GM23248 (cell line): ENCODE data around the gene SSPN. TPM values are rescaled to one million over a fixed set of nuclear protein-coding genes. Genes with fewer than 3 reads are reported as not detected.

Source experiments
- DNase-seq: peaks from one replicate; pipeline ENCODE4 v3.0.0-alpha.2; 2015
- H2AFZ ChIP-seq: fragments of 200-600 bp; sonication (generic); 2 replicates; pipeline ENCODE4 v1.6.1; 2016; ENCODE audit warnings: antibody characterized with exemption
- H3F3A ChIP-seq: fragments of 200-600 bp; sonication (generic); 2 replicates; pipeline ENCODE4 v1.6.1; 2016; ENCODE audit warnings: mild to moderate bottlenecking, antibody characterized with exemption, mixed run types; ENCODE audit not compliant: insufficient read depth
- H3K27ac ChIP-seq: fragments of 200-600 bp; sonication (generic); 2 replicates; pipeline ENCODE4 v1.5.1; 2016; ENCODE audit warnings: mild to moderate bottlenecking
- H3K27me3 ChIP-seq: fragments of 200-600 bp; sonication (generic); replicated peaks from 2 replicates; pipeline ENCODE4 v1.6.1; 2016; ENCODE audit warnings: mild to moderate bottlenecking; ENCODE audit not compliant: insufficient read depth
- H3K36me3 ChIP-seq: fragments of 200-600 bp; sonication (generic); 2 replicates; pipeline ENCODE4 v1.6.1; 2016; ENCODE audit warnings: low read depth, mild to moderate bottlenecking
- H3K4me1 ChIP-seq: fragments of 200-600 bp; sonication (generic); 2 replicates; pipeline ENCODE4 v1.6.1; 2016; ENCODE audit warnings: mild to moderate bottlenecking; ENCODE audit not compliant: insufficient read depth
- H3K4me2 ChIP-seq: fragments of 200-600 bp; sonication (generic); one replicate; pipeline ENCODE4 v1.6.1; 2016; ENCODE audit warnings: mild to moderate bottlenecking; ENCODE audit not compliant: unreplicated experiment
- H3K4me3 ChIP-seq: fragments of 200-600 bp; sonication (generic); 2 replicates; pipeline ENCODE4 v1.5.1; 2016; ENCODE audit warnings: mild to moderate bottlenecking
- H3K79me2 ChIP-seq: fragments of 200-600 bp; sonication (generic); 2 replicates; pipeline ENCODE4 v1.6.1; 2016; ENCODE audit warnings: mild to moderate bottlenecking; ENCODE audit not compliant: insufficient read depth
- H3K9ac ChIP-seq: fragments of 200-600 bp; sonication (generic); 2 replicates; pipeline ENCODE4 v1.6.1; 2016; ENCODE audit warnings: mild to moderate bottlenecking
- H3K9me2 ChIP-seq: fragments of 200-600 bp; sonication (generic); 2 replicates; pipeline ENCODE4 v1.6.1; 2016; ENCODE audit warnings: mixed run types, mild to moderate bottlenecking, moderate library complexity; ENCODE audit not compliant: insufficient read depth
- H3K9me3 ChIP-seq: fragments of 200-600 bp; sonication (generic); one replicate; pipeline ENCODE4 v1.6.1; 2017; ENCODE audit warnings: low read depth
- H4K20me1 ChIP-seq: fragments of 200-600 bp; sonication (generic); 2 replicates; pipeline ENCODE4 v1.6.0; 2016; ENCODE audit not compliant: insufficient read depth
- EZH2 ChIP-seq: fragments of 200-600 bp; sonication (generic); IDR thresholded peaks from 2 replicates; pipeline ENCODE4 v1.6.1; 2018; ENCODE audit warnings: antibody characterized with exemption, mild to moderate bottlenecking; ENCODE audit not compliant: insufficient read depth, poor library complexity, severe bottlenecking
- EZH2phosphoT487 ChIP-seq: fragments of 200-600 bp; sonication (generic); IDR thresholded peaks from 2 replicates; pipeline ENCODE4 v1.6.1; 2018; ENCODE audit warnings: antibody characterized with exemption, moderate library complexity, mild to moderate bottlenecking, low read depth; ENCODE audit not compliant: insufficient read depth
- WGBS, 2 experiments: methylation state at CpG; one replicate each; pipeline ENCODE4 v1.1.6; 2015 to 2017; ENCODE audit warnings: low lambda C conversion rate in 2 of 2, low coverage in 1 of 2; ENCODE audit errors: missing lambda C conversion rate in 2 of 2; 5-methylcytosine and 5-hydroxymethylcytosine counted together
- in situ Hi-C: fragments of 300-500 bp; cut with MboI; formaldehyde crosslinking; loops from 2 replicates; pipeline ENCODE4 v1.15.0; 2020
- polyA plus RNA-seq: library from polyadenylated mRNA; unstranded; fragments of >200 nt; fragmentation: Nextera tagmentation; extraction: Ambion mirVana; gene quantifications from 2 replicates; pipeline ENCODE4 v1.2.1, GENCODE V29; 2016
- total RNA-seq: library from RNA; depleted of rRNA; stranded (reverse); fragments of >200 nt; shearing (Covaris generic); gene quantifications from 2 replicates; pipeline ENCODE4 v1.2.3, GENCODE V29; 2014

SSPN gene
- total and polyA plus RNA-seq, 2 experiments from 2014 or later: 12.5 to 22.0 TPM

DNA sequence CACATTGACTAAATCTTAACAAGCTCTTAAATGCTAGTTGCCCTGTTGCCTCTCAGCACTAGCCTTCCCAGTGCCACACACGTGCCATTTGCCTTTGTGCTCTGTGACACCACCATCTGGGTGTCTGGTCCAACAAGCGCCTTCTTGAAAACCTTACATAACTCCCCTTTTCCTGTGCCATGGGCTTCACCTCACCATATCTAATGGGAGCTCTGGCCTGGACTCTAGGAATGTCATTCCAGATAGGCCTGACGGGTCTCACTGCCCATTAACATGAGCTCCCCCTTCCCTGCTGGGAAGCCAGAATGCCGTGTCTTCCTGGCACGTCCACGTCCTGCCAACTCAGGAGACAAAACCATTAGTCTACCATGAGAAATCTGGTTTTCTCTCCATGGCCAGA is 24.4 kb downstream of the SSPN start:
- WGBS, 2 experiments: 87% methylated on average over 6 of the region's 6 CpGs
- H3K4me3 ChIP-seq: no peak overlapping the region
- in situ Hi-C loops: no loop called here

DNA sequence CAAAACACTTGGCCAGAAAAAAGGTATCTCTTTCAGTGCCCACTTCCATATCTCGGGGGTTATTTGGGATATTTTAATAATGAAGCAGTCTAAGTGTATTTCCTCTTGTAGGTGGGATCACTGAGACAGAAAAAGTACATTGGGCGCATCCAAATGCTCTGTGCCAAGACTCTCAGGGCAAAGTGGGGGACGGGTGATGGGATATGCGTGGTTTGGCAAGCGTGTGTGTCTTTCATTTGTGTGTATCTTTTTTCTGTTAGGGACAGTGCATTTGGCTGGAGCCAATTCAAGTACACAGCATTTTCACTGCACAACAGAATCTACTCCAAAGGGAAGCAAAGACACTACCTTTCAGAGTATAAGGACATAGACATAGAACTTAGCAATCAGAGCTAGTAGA is 29.3 kb downstream of the SSPN start:
- Histone ChIP-seq H3K9me2 (no peaks in the 10 kb centered on the region), H3F3A (no peaks in the 10 kb centered on the region), H3K79me2 (no peaks in the 10 kb centered on the region), H3K4me1 (no peaks in the 10 kb centered on the region), H3K9me3 (no peaks in the 10 kb centered on the region), H3K27ac (no peak overlapping the region), H3K4me3 (no peak overlapping the region), H2AFZ (no peak overlapping the region), H4K20me1 (no peaks in the 10 kb centered on the region), H3K4me2 (no peak overlapping the region), H3K9ac (no peak overlapping the region), H3K36me3 (no peaks in the 10 kb centered on the region), H3K27me3 (no peaks in the 10 kb centered on the region)
- TF ChIP-seq EZH2phosphoT487 (no peak), EZH2 (no peak)
- in situ Hi-C loops: no loop called here
- no peak for DNase-seq
- 92 to 96% methylated on average over 5 of the region's 5 CpGs for WGBS, 2 experiments

More for the DNA sequence above, 24.4 kb downstream of the SSPN start:
- H3K9me2 ChIP-seq: no peaks in the 10 kb centered on the region
- no peaks in the 10 kb centered on the region for H3K4me1 ChIP-seq
- H3K27me3 ChIP-seq: no peaks in the 10 kb centered on the region
- TF ChIP-seq EZH2: no peak
- no peak for TF ChIP-seq EZH2phosphoT487
- DNase-seq: no peak
- H3K9me3 ChIP-seq: no peaks in the 10 kb centered on the region
- no peak overlapping the region for H3K9ac ChIP-seq
- no peaks in the 10 kb centered on the region for H3K36me3 ChIP-seq
- H4K20me1 ChIP-seq: no peaks in the 10 kb centered on the region
- H3K4me2 ChIP-seq: no peak overlapping the region
- H3K27ac ChIP-seq: no peak overlapping the region
- no peaks in the 10 kb centered on the region for H3K79me2 ChIP-seq
- H2AFZ ChIP-seq: no peak overlapping the region
- no peaks in the 10 kb centered on the region for H3F3A ChIP-seq

DNA sequence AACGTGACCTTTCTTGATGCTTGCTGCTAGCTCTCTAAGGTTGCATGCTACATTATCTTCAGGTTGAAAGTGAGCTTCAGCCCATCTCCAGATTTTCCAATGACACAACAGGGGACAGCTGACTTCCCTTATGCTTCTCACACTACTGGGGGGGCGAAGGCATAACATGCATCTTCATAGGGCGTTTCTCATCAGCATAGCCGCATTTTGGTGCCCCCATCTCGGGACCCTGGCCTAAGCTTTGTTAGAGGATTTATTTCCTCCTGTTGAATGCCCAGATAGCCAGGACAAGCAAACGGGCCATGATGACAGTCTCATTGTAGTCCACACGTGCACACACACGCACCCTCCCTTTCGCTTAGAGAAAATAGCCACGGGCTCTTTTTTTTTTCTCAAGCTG is 30.7 kb downstream of the SSPN start:
- Histone ChIP-seq H3K36me3 (no peaks in the 10 kb centered on the region), H3F3A (no peaks in the 10 kb centered on the region), H3K4me2 (peak overlapping the region; percentile 70), H2AFZ (no peak overlapping the region), H3K9me3 (no peaks in the 10 kb centered on the region), H3K9me2 (no peaks in the 10 kb centered on the region), H3K4me1 (no peaks in the 10 kb centered on the region), H3K79me2 (no peaks in the 10 kb centered on the region), H3K9ac (no peak overlapping the region), H4K20me1 (no peaks in the 10 kb centered on the region), H3K27ac (no peak overlapping the region), H3K4me3 (peak overlapping the region; percentile 67; the same call in 1 of the 2 replicates), H3K27me3 (no peaks in the 10 kb centered on the region)
- TF ChIP-seq EZH2 (no peak), EZH2phosphoT487 (no peak)
- in situ Hi-C loops: no loop called here
- WGBS, 2 experiments: 81 to 82% methylated on average over 10 of the region's 10 CpGs
- DNase-seq: no peak

DNA sequence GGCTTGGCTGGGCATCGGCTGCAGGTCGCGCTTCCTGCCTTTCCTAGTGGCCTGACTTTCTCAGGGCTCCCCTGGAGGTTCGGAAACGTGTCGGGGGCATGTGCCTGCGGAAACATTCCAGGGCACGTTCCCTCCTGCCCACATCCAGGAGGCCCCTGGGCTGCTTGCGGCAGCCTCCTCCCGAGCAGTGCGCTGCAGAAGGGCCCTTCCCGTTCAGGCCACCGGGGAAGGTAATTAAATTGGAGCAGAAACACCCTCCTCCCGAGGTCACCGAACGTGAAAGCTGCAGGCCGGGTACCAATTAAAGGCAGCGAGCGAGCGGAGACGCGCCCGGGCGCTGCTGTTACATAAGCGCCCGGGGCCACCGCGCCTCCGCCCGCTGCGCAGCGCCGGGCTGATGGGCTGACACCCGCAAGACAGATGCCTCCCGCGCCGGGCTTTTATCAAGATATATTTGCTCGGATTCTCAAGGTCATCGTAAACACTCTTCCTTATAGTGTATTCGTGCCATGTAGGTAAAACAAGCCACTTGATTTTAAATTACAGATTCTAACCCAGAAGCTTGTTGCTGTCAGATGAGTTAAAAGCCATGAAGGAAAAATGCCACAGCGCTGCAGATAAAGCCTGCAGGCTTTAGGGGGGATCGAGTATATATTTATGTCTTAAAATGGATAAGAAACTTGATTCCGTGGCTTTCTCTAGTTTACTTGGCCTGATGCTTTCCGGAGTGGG is 31.4 kb downstream of the SSPN start:
- Histone ChIP-seq H3K9me2 (no peaks in the 10 kb centered on the region), H3K27ac (no peak overlapping the region), H3K4me3 (peak overlapping the region; percentile 67), H3K9me3 (no peaks in the 10 kb centered on the region), H3K4me2 (peak overlapping the region; percentile 70), H3K27me3 (no peaks in the 10 kb centered on the region), H3K36me3 (no peaks in the 10 kb centered on the region), H3F3A (no peaks in the 10 kb centered on the region), H3K4me1 (no peaks in the 10 kb centered on the region), H3K79me2 (no peaks in the 10 kb centered on the region), H2AFZ (peak overlapping the region; percentile 78), H4K20me1 (no peaks in the 10 kb centered on the region), H3K9ac (peak overlapping the region; percentile 33; the same call in 1 of the 2 replicates)
- TF ChIP-seq EZH2phosphoT487: no peak
- no peak for TF ChIP-seq EZH2
- WGBS, 2 experiments: 11 to 13% methylated on average over 43 to 44 of the region's 44 CpGs
- peak; percentile 56 for DNase-seq
- in situ Hi-C loops: no loop called here

DNA sequence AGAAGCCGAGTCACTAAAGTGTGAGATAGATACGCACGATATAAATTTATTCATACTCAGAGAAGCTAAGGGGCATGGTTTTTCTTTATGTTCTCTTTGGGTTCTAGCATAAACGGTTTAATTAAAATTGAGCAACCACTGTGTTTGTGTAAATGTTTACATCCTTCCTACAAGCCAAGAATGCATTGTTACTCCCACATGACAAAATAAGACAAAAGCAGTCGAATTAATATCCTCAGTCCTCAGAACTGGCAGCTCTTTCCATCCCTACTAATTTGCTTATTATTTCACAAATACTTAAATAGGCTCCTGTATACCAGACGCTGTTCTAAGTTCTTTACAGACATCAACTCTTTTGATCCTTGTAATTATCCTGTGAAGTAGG is 32.0 kb downstream of the SSPN start:
- peak overlapping the region; percentile 67 for H3K4me3 ChIP-seq
- no peak overlapping the region for H3K9ac ChIP-seq
- H4K20me1 ChIP-seq: no peaks in the 10 kb centered on the region
- DNase-seq: no peak
- H3K9me3 ChIP-seq: no peaks in the 10 kb centered on the region
- no peak overlapping the region for H3K27ac ChIP-seq
- peak overlapping the region; percentile 70 for H3K4me2 ChIP-seq
- TF ChIP-seq EZH2phosphoT487 (no peak), EZH2 (no peak)
- H3K9me2 ChIP-seq: no peaks in the 10 kb centered on the region
- no peak overlapping the region for H2AFZ ChIP-seq
- no peaks in the 10 kb centered on the region for H3F3A ChIP-seq
- 88 to 91% methylated on average over 6 of the region's 6 CpGs for WGBS, 2 experiments
- H3K79me2 ChIP-seq: no peaks in the 10 kb centered on the region
- in situ Hi-C loops: no loop called here
- H3K27me3 ChIP-seq: no peaks in the 10 kb centered on the region
- H3K36me3 ChIP-seq: no peaks in the 10 kb centered on the region
- no peaks in the 10 kb centered on the region for H3K4me1 ChIP-seq
